OCI-LY1 (cell line): ENCODE data around the gene DHRS9.

Experiments
- H2AFZ ChIP-seq: fragments of 200-600 bp; sonication (generic), shearing (Covaris generic); 2 replicates; pipeline ENCODE4 v1.6.0; 2014; ENCODE audit warnings: antibody characterized with exemption, mild to moderate bottlenecking, low read length
- H3F3A ChIP-seq: fragments of 200-600 bp; sonication (generic), shearing (Covaris generic); 2 replicates; pipeline ENCODE4 v1.6.0; 2014; ENCODE audit warnings: mild to moderate bottlenecking, antibody characterized with exemption, low read length, moderate library complexity; ENCODE audit not compliant: insufficient read depth
- H3K27ac ChIP-seq: fragments of 200-600 bp; sonication (generic); 2 replicates; pipeline ENCODE4 v1.5.1; 2014; ENCODE audit warnings: low read length, mixed run types, mild to moderate bottlenecking, low read depth; ENCODE audit not compliant: poor library complexity, severe bottlenecking
- H3K27me3 ChIP-seq: fragments of 200-600 bp; sonication (generic); 2 replicates; pipeline ENCODE4 v1.6.0; 2014; ENCODE audit warnings: antibody characterized with exemption, mild to moderate bottlenecking, low read length, moderate library complexity; ENCODE audit not compliant: insufficient read depth
- H3K36me3 ChIP-seq: fragments of 200-600 bp; sonication (generic); 2 replicates; pipeline ENCODE4 v1.6.1; 2014; ENCODE audit warnings: mild to moderate bottlenecking, antibody characterized with exemption, low read length, moderate library complexity, mixed read lengths; ENCODE audit not compliant: insufficient read depth
- H3K4me1 ChIP-seq: fragments of 200-600 bp; sonication (generic); 2 replicates; pipeline ENCODE4 v1.5.1; 2014; ENCODE audit warnings: mild to moderate bottlenecking, low read length, moderate library complexity; ENCODE audit not compliant: insufficient read depth, severe bottlenecking
- H3K4me2 ChIP-seq: fragments of 200-600 bp; sonication (generic), shearing (Covaris generic); 2 replicates; pipeline ENCODE4 v1.6.1; 2014; ENCODE audit warnings: low read length
- H3K4me3 ChIP-seq: fragments of 200-600 bp; sonication (generic); 2 replicates; pipeline ENCODE4 v1.5.1; 2014; ENCODE audit warnings: low read length, low read depth, mild to moderate bottlenecking, mixed read lengths; ENCODE audit not compliant: poor library complexity, severe bottlenecking
- H3K79me2 ChIP-seq: fragments of 200-600 bp; shearing (Covaris generic); 2 replicates; pipeline ENCODE4 v1.6.1; 2016; ENCODE audit warnings: mixed run types, low read length, mixed read lengths; ENCODE audit not compliant: insufficient read depth
- H3K9ac ChIP-seq: fragments of 200-600 bp; sonication (generic), shearing (Covaris generic); 2 replicates; pipeline ENCODE4 v1.6.1; 2014; ENCODE audit warnings: mild to moderate bottlenecking, low read length, mixed read lengths
- H3K9me2 ChIP-seq: fragments of 200-600 bp; sonication (generic), shearing (Covaris generic); 2 replicates; pipeline ENCODE4 v1.6.1; 2014; ENCODE audit warnings: low read depth, mild to moderate bottlenecking, low read length, mixed read lengths
- H3K9me3 ChIP-seq: fragments of 200-600 bp; shearing (Covaris generic); 2 replicates; pipeline ENCODE4 v1.6.1; 2014; ENCODE audit warnings: low read length, mixed read lengths
- H4K20me1 ChIP-seq: fragments of 200-600 bp; sonication (generic), shearing (Covaris generic); 2 replicates; pipeline ENCODE4 v1.6.0; 2016; ENCODE audit warnings: mild to moderate bottlenecking, low read length; ENCODE audit not compliant: insufficient read depth
- CTCF ChIP-seq: fragments of 200-600 bp; sonication (generic), shearing (Covaris generic); IDR thresholded peaks from 2 replicates; pipeline ENCODE4 v1.5.1; 2017; ENCODE audit warnings: mild to moderate bottlenecking, antibody characterized with exemption, low read length, moderate library complexity, mixed read lengths
- EZH2 ChIP-seq: fragments of 200-600 bp; sonication (generic), shearing (Covaris generic); IDR thresholded peaks from 2 replicates; pipeline ENCODE4 v1.8.0; 2017; ENCODE audit warnings: borderline replicate concordance, mixed run types, mild to moderate bottlenecking, antibody characterized with exemption, low read length, moderate library complexity, mixed read lengths

Gene DHRS9

GRCh38 chr2:169106563-169107545 is 37.5 kb downstream of the DHRS9 start:
- Histone ChIP-seq H3K4me1 (no peaks in the 10 kb centered on the region), H3K4me2 (no peak overlapping the region), H3F3A (no peaks in the 10 kb centered on the region), H3K9ac (no peak overlapping the region), H3K27ac (no peak overlapping the region), H4K20me1 (no peaks in the 10 kb centered on the region), H3K4me3 (no peak overlapping the region), H3K9me3 (no peaks in the 10 kb centered on the region), H3K9me2 (no peaks in the 10 kb centered on the region), H2AFZ (no peak overlapping the region), H3K27me3 (no peaks in the 10 kb centered on the region), H3K79me2 (no peaks in the 10 kb centered on the region), H3K36me3 (no peaks in the 10 kb centered on the region)
- TF ChIP-seq EZH2 = no peak
- TF ChIP-seq CTCF = no peak

GRCh38 chr2:169107645-169108044 is 38.3 kb downstream of the DHRS9 start:
- H3K4me3 ChIP-seq = no peak overlapping the region
- H4K20me1 ChIP-seq = no peaks in the 10 kb centered on the region
- TF ChIP-seq EZH2 (no peak), CTCF (no peak)
- H3F3A ChIP-seq = no peaks in the 10 kb centered on the region
- no peaks in the 10 kb centered on the region for H3K36me3 ChIP-seq
- H2AFZ ChIP-seq = no peak overlapping the region
- no peaks in the 10 kb centered on the region for H3K27me3 ChIP-seq
- H3K9me2 ChIP-seq = no peaks in the 10 kb centered on the region
- no peak overlapping the region for H3K9ac ChIP-seq
- no peaks in the 10 kb centered on the region for H3K4me1 ChIP-seq
- H3K27ac ChIP-seq = no peak overlapping the region
- H3K9me3 ChIP-seq = no peaks in the 10 kb centered on the region
- no peaks in the 10 kb centered on the region for H3K79me2 ChIP-seq
- no peak overlapping the region for H3K4me2 ChIP-seq

- no peaks in the 10 kb centered on the region for H3F3A ChIP-seq
These were observed 38.9 kb downstream of the DHRS9 start for GRCh38 chr2:169108099-169108884.

More at GRCh38 chr2:169108099-169108884, 38.9 kb downstream of the DHRS9 start:
- no peaks in the 10 kb centered on the region for H3K36me3 ChIP-seq
- H3K9me3 ChIP-seq = no peaks in the 10 kb centered on the region
- no peak overlapping the region for H3K4me3 ChIP-seq
- H3K79me2 ChIP-seq = no peaks in the 10 kb centered on the region
- H3K9ac ChIP-seq = no peak overlapping the region
- H3K27ac ChIP-seq = no peak overlapping the region
- no peaks in the 10 kb centered on the region for H3K27me3 ChIP-seq
- no peak overlapping the region for H3K4me2 ChIP-seq
- no peaks in the 10 kb centered on the region for H4K20me1 ChIP-seq
- TF ChIP-seq EZH2 = no peak
- H2AFZ ChIP-seq = no peak overlapping the region
- no peaks in the 10 kb centered on the region for H3K9me2 ChIP-seq
- H3K4me1 ChIP-seq = no peaks in the 10 kb centered on the region
